Large intestine (tissue), 3 donors: ENCODE data around the gene C16orf86. TPM values are rescaled to one million over a fixed set of nuclear protein-coding genes. Genes with fewer than 3 reads are reported as not detected.
A peak's percentile ranks its signal among the peaks of the same experiment; 100 is the strongest.

ENCODE experiments used
- DNase-seq, 2 donors: peaks; one replicate each; pipeline versions ENCODE4 v3.0.0 to v3.0.0-alpha.2; 2013
- H3K27ac ChIP-seq: one replicate; pipeline ENCODE4 v1.5.1; 2013; ENCODE audit warnings: low read length
- H3K27me3 ChIP-seq: 2 replicates; pipeline ENCODE4 v1.6.1; 2013; ENCODE audit warnings: low read length; ENCODE audit not compliant: control insufficient read depth, insufficient read depth
- H3K36me3 ChIP-seq: 2 replicates; pipeline ENCODE4 v1.6.1; 2013; ENCODE audit warnings: low read length; ENCODE audit not compliant: control insufficient read depth, insufficient read depth
- H3K4me1 ChIP-seq: one replicate; pipeline ENCODE4 v1.6.1; 2013; ENCODE audit warnings: low read length; ENCODE audit not compliant: control insufficient read depth, insufficient read depth
- H3K4me3 ChIP-seq: one replicate; pipeline ENCODE4 v1.5.1; 2013; ENCODE audit warnings: low read length
- H3K9me3 ChIP-seq: one replicate; pipeline ENCODE4 v1.6.1; 2013; ENCODE audit warnings: mild to moderate bottlenecking, low read depth, low read length, moderate library complexity; ENCODE audit not compliant: control insufficient read depth
- WGBS: methylation state at CpG from one replicate; pipeline ENCODE4 v1.1.5; 2013; ENCODE audit warnings: low lambda C conversion rate; ENCODE audit not compliant: insufficient coverage; 5-methylcytosine and 5-hydroxymethylcytosine counted together
- polyA plus RNA-seq: library from polyadenylated mRNA; unstranded; fragments of 120-200 nt; gene quantifications from one replicate; pipeline ENCODE4 v1.2.1, GENCODE V29; 2013

Gene C16orf86
- polyA plus RNA-seq, 1 donor, result 1.4 TPM

- peaks cover 14% of the 10 kb centered on the region for H3K27me3 ChIP-seq
- no peak overlapping the region for H3K4me3 ChIP-seq
- WGBS, result no CpG with 5 or more reads among the region's 4 CpGs
- DNase-seq, result peak; percentile 35 to 76
- peaks cover 17% of the 10 kb centered on the region for H3K4me1 ChIP-seq
- H3K36me3 ChIP-seq, result no peaks in the 10 kb centered on the region
- H3K9me3 ChIP-seq, result peaks cover 5% of the 10 kb centered on the region
- H3K27ac ChIP-seq, result no peak overlapping the region
Observed at GRCh38 chr16:67697422-67698185, 31.0 kb downstream of the C16orf86 start.

GRCh38 chr16:67699265-67699664 is 32.7 kb downstream of the C16orf86 start:
- Histone ChIP-seq H3K27ac (no peak overlapping the region), H3K4me3 (no peak overlapping the region), H3K9me3 (peaks cover 5% of the 10 kb centered on the region), H3K4me1 (peaks cover 17% of the 10 kb centered on the region), H3K27me3 (peaks cover 16% of the 10 kb centered on the region), H3K36me3 (no peaks in the 10 kb centered on the region)
- WGBS, result no CpG with 5 or more reads among the region's 7 CpGs
- no peak for DNase-seq

- 100% methylated on average over 1 of the region's 1 CpG for WGBS
Observed at GRCh38 chr16:67701420-67701819, 34.8 kb downstream of the C16orf86 start.

GRCh38 chr16:67702130-67702529 is 35.5 kb downstream of the C16orf86 start:
- Histone ChIP-seq H3K9me3 (peaks cover 5% of the 10 kb centered on the region), H3K27me3 (peaks cover 18% of the 10 kb centered on the region)

More at GRCh38 chr16:67701420-67701819, 34.8 kb downstream of the C16orf86 start:
- Histone ChIP-seq H3K27ac (no peak overlapping the region), H3K4me1 (peaks cover 17% of the 10 kb centered on the region), H3K9me3 (peaks cover 5% of the 10 kb centered on the region), H3K27me3 (peaks cover 18% of the 10 kb centered on the region), H3K4me3 (no peak overlapping the region), H3K36me3 (no peaks in the 10 kb centered on the region)
- DNase-seq, result no peak

GRCh38 chr16:67703626-67704025 is 37.0 kb downstream of the C16orf86 start:
- H3K9me3 ChIP-seq, result peaks cover 5% of the 10 kb centered on the region
- no peaks in the 10 kb centered on the region for H3K36me3 ChIP-seq
- H3K4me1 ChIP-seq, result no peaks in the 10 kb centered on the region
- H3K27ac ChIP-seq, result no peak overlapping the region
- DNase-seq, result no peak
- no CpG with 5 or more reads among the region's 2 CpGs for WGBS
- H3K4me3 ChIP-seq, result no peak overlapping the region
- H3K27me3 ChIP-seq, result peaks cover 26% of the 10 kb centered on the region

More at GRCh38 chr16:67702130-67702529, 35.5 kb downstream of the C16orf86 start:
- Histone ChIP-seq H3K4me3 (no peak overlapping the region), H3K27ac (no peak overlapping the region), H3K4me1 (peaks cover 12% of the 10 kb centered on the region), H3K36me3 (no peaks in the 10 kb centered on the region)
- WGBS, result no CpG with 5 or more reads among the region's 4 CpGs
- no peak for DNase-seq

- Histone ChIP-seq H3K9me3 (peaks cover 5% of the 10 kb centered on the region), H3K36me3 (no peaks in the 10 kb centered on the region), H3K27me3 (peaks cover 31% of the 10 kb centered on the region), H3K27ac (no peak overlapping the region), H3K4me1 (no peaks in the 10 kb centered on the region), H3K4me3 (no peak overlapping the region)
- 83% methylated on average over 1 of the region's 5 CpGs for WGBS
- DNase-seq, result no peak
Observed at GRCh38 chr16:67704110-67704509, 37.5 kb downstream of the C16orf86 start.

- no peak for DNase-seq
- WGBS, result no CpG with 5 or more reads among the region's 4 CpGs
- Histone ChIP-seq H3K27ac (no peak overlapping the region), H3K27me3 (peaks cover 53% of the 10 kb centered on the region), H3K36me3 (no peaks in the 10 kb centered on the region), H3K9me3 (no peaks in the 10 kb centered on the region), H3K4me3 (no peak overlapping the region), H3K4me1 (no peaks in the 10 kb centered on the region)
Observed at GRCh38 chr16:67707210-67707609, 40.6 kb downstream of the C16orf86 start.

GRCh38 chr16:67707790-67708189 is 41.2 kb downstream of the C16orf86 start:
- no peak overlapping the region for H3K27ac ChIP-seq
- no peaks in the 10 kb centered on the region for H3K9me3 ChIP-seq
- DNase-seq, result no peak
- no peaks in the 10 kb centered on the region for H3K36me3 ChIP-seq
- WGBS, result no CpG with 5 or more reads among the region's 5 CpGs
- H3K4me3 ChIP-seq, result no peak overlapping the region
- peaks cover 52% of the 10 kb centered on the region for H3K27me3 ChIP-seq
- no peaks in the 10 kb centered on the region for H3K4me1 ChIP-seq

GRCh38 chr16:67708368-67708771 is 41.8 kb downstream of the C16orf86 start:
- Histone ChIP-seq H3K4me3 (no peak overlapping the region), H3K36me3 (no peaks in the 10 kb centered on the region), H3K27ac (no peak overlapping the region), H3K4me1 (no peaks in the 10 kb centered on the region), H3K9me3 (no peaks in the 10 kb centered on the region), H3K27me3 (peaks cover 57% of the 10 kb centered on the region)
- DNase-seq, result no peak
- no CpG with 5 or more reads among the region's 2 CpGs for WGBS

- WGBS, result no CpG with 5 or more reads among the region's 1 CpG
- H3K4me3 ChIP-seq, result no peak overlapping the region
- H3K9me3 ChIP-seq, result no peaks in the 10 kb centered on the region
- no peaks in the 10 kb centered on the region for H3K36me3 ChIP-seq
- peaks cover 60% of the 10 kb centered on the region for H3K27me3 ChIP-seq
- H3K27ac ChIP-seq, result no peak overlapping the region
- H3K4me1 ChIP-seq, result no peaks in the 10 kb centered on the region
- DNase-seq, result no peak
Observed at GRCh38 chr16:67709050-67709449, 42.4 kb downstream of the C16orf86 start.

- H3K4me1 ChIP-seq, result peaks cover under 1% of the 10 kb centered on the region
- 60% methylated on average over 1 of the region's 6 CpGs for WGBS
- DNase-seq, result no peak
- no peak overlapping the region for H3K4me3 ChIP-seq
- no peaks in the 10 kb centered on the region for H3K36me3 ChIP-seq
- peaks cover 62% of the 10 kb centered on the region for H3K27me3 ChIP-seq
- no peak overlapping the region for H3K27ac ChIP-seq
- H3K9me3 ChIP-seq, result no peaks in the 10 kb centered on the region
Observed at GRCh38 chr16:67710607-67711006, 44.0 kb downstream of the C16orf86 start.
